Ovary (tissue), 9 donors: ENCODE results near the gene BMF. TPM values are rescaled to one million over a fixed set of nuclear protein-coding genes. Genes with fewer than 3 reads are reported as not detected.

ENCODE experiments used
- DNase-seq, 5 donors: peaks; one replicate each; pipeline ENCODE4 v3.0.0-alpha.2; 2019 to 2020
- H3K27ac ChIP-seq, 2 donors: fragments of 200-600 bp; one replicate each; pipeline versions ENCODE4 v1.5.1 to v1.8.0; 2019 to 2022
- H3K27me3 ChIP-seq: fragments of 200-600 bp; one replicate; pipeline ENCODE4 v1.8.0; 2022
- H3K36me3 ChIP-seq: fragments of 200-600 bp; sonication (generic); one replicate; pipeline ENCODE4 v1.5.1; 2019
- H3K4me1 ChIP-seq: one replicate; pipeline ENCODE4 v1.8.1; 2013; ENCODE audit warnings: mild to moderate bottlenecking, moderate library complexity; ENCODE audit not compliant: insufficient read depth
- H3K4me3 ChIP-seq: fragments of 200-600 bp; sonication (generic); one replicate; pipeline ENCODE4 v1.5.1; 2017
- H3K9me3 ChIP-seq, 2 donors: fragments of 200-600 bp in 1 of 2; sonication (generic) in 1 of 2; one replicate each; pipeline versions ENCODE4 v1.5.1 to v1.8.1; 2013 to 2019; ENCODE audit warnings: mild to moderate bottlenecking in 1 of 2, moderate library complexity in 1 of 2
- EP300 ChIP-seq: sonication (generic); formaldehyde crosslinking; IDR thresholded peaks from one replicate; pipeline ENCODE4 v1.6.1; 2017; ENCODE audit warnings: antibody characterized with exemption
- POLR2A ChIP-seq: fragments of 450-650 bp; IDR thresholded peaks from one replicate; pipeline ENCODE4 v1.6.1; 2017; ENCODE audit warnings: antibody characterized with exemption, mild to moderate bottlenecking, moderate library complexity
- WGBS, 3 donors: extraction: QIAGEN DNeasy Blood & Tissue Kit in 1 of 3; methylation state at CpG; one replicate each; pipeline versions ENCODE4 v1.1.5 to v1.1.7; 2013 to 2017; 5-methylcytosine and 5-hydroxymethylcytosine counted together
- intact Hi-C, 4 donors: fragments of 100-400 bp; cut with DNase I; formaldehyde crosslinking; loops; one replicate each; pipeline versions ENCODE4 v1.11.0 to v1.15.1; 2022 to 2023
- polyA plus RNA-seq, 2 donors: library from polyadenylated mRNA; stranded (reverse); fragments of 200-250 nt in 1 of 2; fragments of 350-450 nt in 1 of 2; fragmentation: Illumina TruSeq in 1 of 2; extraction: RNeasy Lipid Tissue Mini Kit (QIAGEN cat#74804) in 1 of 2; gene quantifications; one replicate each; pipeline ENCODE4 v1.2.3, GENCODE V29; 2013 to 2014
- total RNA-seq, 7 donors: library from RNA; depleted of rRNA in 2 of 7; stranded (reverse); fragments of >200 nt in 2 of 7; fragmentation: NEBNext Ultra II Directional in 3 of 7; extraction: Animal tissue kit (Norgen Biotek cat#: 25700) in 3 of 7; gene quantifications; one replicate each; pipeline versions ENCODE4 v1.1.0 to v1.2.4, GENCODE V29; 2016 to 2023
- TF ChIP-seq, protein P1 (sequence below), 3 donors: fragments of 450-650 bp in 2 of 3; fragments of 200-600 bp in 1 of 3; IDR thresholded peaks; one replicate each; pipeline versions ENCODE4 v1.5.1 to v1.8.0; 2016 to 2022; ENCODE audit warnings: antibody characterized with exemption in 3 of 3, mild to moderate bottlenecking in 1 of 3
- donor health status: DM: no; HTN: no; CAD: no; lungs with moderate emphysema.
- donor health status: DM: no; HTN: no; CAD: no.
- donor health status: Bipolar disorder and iron deficiency.
- donor health status: DM: yes; HTN: yes; CAD: no.
- donor health status: DM: no; HTN: no; CAD: no.
- donor health status: DM: yes; HTN: yes; CAD: no.

Gene BMF
- total and polyA plus RNA-seq, 9 donors = 5.7 to 26.5 (median 17.2) TPM

DNA sequence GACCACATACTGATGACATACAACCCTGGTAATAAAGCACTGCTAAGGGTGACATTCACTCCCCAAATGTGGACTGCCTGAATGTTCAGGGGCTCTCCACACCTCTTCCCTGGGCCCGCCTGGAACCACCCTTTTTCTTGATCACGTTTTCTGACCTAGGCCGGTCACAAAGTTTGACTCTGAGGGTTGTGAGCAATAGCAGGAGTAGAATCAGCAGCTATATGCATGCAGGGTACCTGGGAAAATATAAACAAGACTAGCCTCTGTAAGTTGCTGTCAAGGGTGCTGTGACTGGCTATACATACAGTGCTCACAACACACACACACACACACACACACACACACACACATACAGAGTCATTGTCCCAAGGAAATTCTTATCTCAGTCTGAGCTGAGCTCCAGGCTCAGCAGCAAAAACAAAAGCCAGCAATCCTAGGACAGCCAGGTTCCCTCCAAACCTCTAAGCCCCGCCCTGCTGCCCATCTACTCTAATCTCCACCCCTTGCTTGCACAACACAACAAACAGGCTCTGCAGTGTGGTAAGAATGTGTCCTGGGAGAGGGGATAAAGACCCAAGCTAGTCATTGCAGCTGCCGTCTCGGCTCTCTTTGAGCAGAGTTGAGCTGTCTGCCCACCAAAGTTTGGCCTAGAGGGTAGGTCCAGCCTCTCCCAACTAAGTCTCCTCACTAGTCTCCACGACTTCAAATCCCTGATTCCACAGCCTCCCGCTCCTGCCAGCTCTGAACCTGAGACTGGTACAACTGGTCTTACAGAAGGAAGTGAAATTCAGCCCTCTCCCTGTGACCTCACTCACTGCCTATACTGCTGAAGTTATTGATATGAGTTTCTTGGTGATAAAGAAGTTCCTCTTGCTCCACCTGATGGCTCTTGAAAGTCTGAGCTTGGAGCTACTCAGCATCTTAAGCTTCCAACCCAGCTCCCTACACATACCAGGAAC, 2.2 kb downstream of the BMF start:
- no peaks in the 10 kb centered on the region for H3K27me3 ChIP-seq
- 73 to 79% (median 75%) methylated on average over 8 of the region's 8 CpGs for WGBS, 3 donors
- TF ChIP-seq POLR2A (no peak), EP300 (no peak)
- TF ChIP-seq, protein P1, sequence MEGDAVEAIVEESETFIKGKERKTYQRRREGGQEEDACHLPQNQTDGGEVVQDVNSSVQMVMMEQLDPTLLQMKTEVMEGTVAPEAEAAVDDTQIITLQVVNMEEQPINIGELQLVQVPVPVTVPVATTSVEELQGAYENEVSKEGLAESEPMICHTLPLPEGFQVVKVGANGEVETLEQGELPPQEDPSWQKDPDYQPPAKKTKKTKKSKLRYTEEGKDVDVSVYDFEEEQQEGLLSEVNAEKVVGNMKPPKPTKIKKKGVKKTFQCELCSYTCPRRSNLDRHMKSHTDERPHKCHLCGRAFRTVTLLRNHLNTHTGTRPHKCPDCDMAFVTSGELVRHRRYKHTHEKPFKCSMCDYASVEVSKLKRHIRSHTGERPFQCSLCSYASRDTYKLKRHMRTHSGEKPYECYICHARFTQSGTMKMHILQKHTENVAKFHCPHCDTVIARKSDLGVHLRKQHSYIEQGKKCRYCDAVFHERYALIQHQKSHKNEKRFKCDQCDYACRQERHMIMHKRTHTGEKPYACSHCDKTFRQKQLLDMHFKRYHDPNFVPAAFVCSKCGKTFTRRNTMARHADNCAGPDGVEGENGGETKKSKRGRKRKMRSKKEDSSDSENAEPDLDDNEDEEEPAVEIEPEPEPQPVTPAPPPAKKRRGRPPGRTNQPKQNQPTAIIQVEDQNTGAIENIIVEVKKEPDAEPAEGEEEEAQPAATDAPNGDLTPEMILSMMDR (IDR thresholded peaks at IDR 0.05) = no peak
- H3K9me3 ChIP-seq = no peaks in the 10 kb centered on the region
- H3K4me1 ChIP-seq = peaks cover 42% of the 10 kb centered on the region
- intact Hi-C loops = loop anchor here in 3 of 4 donors (5.0 to 10.0 kb wide), 5 partner anchors 34 to 238 kb away; partner anchors contain the start of gene CCDC9B (in 1 of the 3)
- H3K4me3 ChIP-seq = peak overlapping the region; percentile 0
- DNase-seq = peak in 3 of 5 donors; percentile 62 to 82 (median 71)
- H3K36me3 ChIP-seq = no peaks in the 10 kb centered on the region
- H3K27ac ChIP-seq = peak overlapping the region in 1 of 2 donors; percentile 93

DNA sequence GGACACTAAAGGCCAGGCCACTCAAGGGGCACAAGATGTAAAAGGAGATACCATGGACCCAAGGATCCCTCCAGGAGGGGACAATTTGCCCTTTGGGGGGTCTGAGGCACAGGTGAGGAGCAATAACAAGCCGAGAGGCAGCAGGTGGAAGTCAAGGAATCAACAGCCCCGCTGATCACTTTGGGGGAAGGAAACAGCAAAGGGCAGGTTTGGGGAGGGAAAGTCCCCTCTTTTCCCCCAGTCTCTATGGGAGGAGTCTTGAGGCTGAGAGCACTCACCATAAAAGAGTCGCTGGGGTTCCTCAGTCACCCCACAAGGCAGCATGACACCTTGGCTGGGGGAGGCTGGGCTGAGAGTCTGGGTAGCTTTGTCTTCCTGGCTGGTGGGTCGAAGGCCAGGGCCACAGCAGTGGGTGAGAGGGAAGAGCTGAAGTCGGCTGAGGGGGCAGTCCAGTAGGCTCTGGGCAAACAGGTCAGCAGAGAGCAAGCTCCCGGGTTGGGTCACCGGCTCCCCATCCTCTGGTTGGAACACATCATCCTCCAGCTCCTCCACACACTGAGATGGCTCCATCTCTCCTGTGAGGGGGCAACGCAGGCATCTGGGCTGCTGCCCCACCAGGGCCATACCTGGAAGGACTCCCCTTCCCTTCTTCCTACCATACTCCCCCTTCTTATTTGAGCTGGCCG, 3.0 kb downstream of the BMF start:
- Histone ChIP-seq H3K9me3 (no peaks in the 10 kb centered on the region), H3K4me3 (no peak overlapping the region), H3K27ac (peak overlapping the region; percentile 27 to 93), H3K36me3 (no peaks in the 10 kb centered on the region), H3K4me1 (peaks cover 45% of the 10 kb centered on the region), H3K27me3 (no peaks in the 10 kb centered on the region)
- intact Hi-C loops = loop anchor here in 3 of 4 donors (5.0 to 10.0 kb wide), 5 partner anchors 33 to 239 kb away; partner anchors contain the start of gene CCDC9B (in 1 of the 3)
- 81 to 87% (median 82%) methylated on average over 9 of the region's 9 CpGs for WGBS, 3 donors
- no peak for TF ChIP-seq EP300
- TF ChIP-seq, protein P1 (IDR thresholded peaks at IDR 0.05) = no peak
- no peak for TF ChIP-seq POLR2A
- no peak for DNase-seq

DNA sequence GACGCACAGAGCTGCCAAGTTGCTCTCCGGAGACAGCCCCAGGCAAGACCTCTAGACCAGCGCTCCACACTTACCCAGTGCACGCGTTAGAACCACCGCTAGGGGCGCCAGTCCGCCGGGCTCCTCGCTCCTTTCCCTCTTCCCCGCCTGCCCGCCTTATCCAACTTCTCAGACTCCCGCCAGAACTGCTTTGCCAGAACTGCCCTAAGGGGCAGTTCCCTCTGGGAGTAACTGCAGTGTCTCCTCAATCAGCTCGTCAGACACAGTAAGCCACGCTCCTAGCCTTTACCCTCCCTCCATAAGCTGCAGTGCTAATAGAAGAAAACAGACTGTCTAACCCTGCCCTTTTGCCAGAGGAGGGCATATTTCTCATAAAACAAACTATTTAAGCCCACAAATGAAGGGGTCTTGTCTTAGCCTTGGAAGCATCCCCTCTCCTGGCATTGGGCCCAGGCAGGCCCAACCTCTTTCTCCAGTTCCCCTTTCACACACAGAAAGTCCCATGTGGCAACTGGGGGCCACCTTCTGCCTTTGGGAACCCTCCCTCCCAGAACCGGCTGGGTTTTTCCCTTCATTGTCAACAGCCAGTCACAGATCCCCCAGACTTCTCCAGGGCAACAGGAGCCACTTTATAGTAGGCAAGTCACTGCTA, 3.7 kb downstream of the BMF start:
- Histone ChIP-seq H3K27ac (peak overlapping the region; percentile 27 to 93), H3K4me3 (no peak overlapping the region), H3K36me3 (no peaks in the 10 kb centered on the region), H3K4me1 (peaks cover 49% of the 10 kb centered on the region), H3K9me3 (no peaks in the 10 kb centered on the region), H3K27me3 (no peaks in the 10 kb centered on the region)
- peak; percentile 92 to 96 (median 94) for DNase-seq
- TF ChIP-seq EP300 = no peak
- TF ChIP-seq, protein P1 (IDR thresholded peaks at IDR 0.05) = peak; percentile 82 to 96 (median 85)
- intact Hi-C loops = loop anchor here in 3 of 4 donors (5.0 to 10.0 kb wide), 5 partner anchors 33 to 240 kb away; partner anchors contain the start of gene CCDC9B (in 1 of the 3)
- 4% methylated on average over 16 of the region's 16 CpGs for WGBS, 3 donors
